ENCODE data around the gene DNA2. TPM values are rescaled to one million over a fixed set of nuclear protein-coding genes. Genes with fewer than 3 reads are reported as not detected.
"Not testable (repeated sequence)": the region's sequence is repeated elsewhere in the genome, so short reads cannot be mapped to it uniquely, and the experiment has no call there.

Gene DNA2
- polyA plus RNA-seq, 1 donor (not counting 4 experiments of a cell fraction or from before 2014, with no cell fraction given): 7.6 TPM

GRCh38 chr10:68470300-68470699, 1.5 kb downstream of the DNA2 start:
- no peaks in the 10 kb centered on the region for H3K9me1 ChIP-seq (ENCODE audit: control insufficient read depth, extremely low read depth, insufficient read depth, low read length)
- DNase-seq (ENCODE audit: low read depth, low spot score): no peak
- dilution Hi-C loops (cut with MboI; ENCODE audit: extremely low pct_ligation_motif_present, low sequenced_read_pairs): no loop called here
- H3K27ac ChIP-seq (ENCODE audit: control insufficient read depth, insufficient read depth, low read length): no peak overlapping the region
- peaks cover 0 to 7% of the 10 kb centered on the region in 2 experiments for H3K36me3 ChIP-seq (ENCODE audit: control insufficient read depth in 2 of 2, extremely low read depth in 1 of 2, insufficient read depth in 2 of 2, low read length in 2 of 2)
- H3K9me3 ChIP-seq (ENCODE audit: control insufficient read depth, low read depth, low read length): no peaks in the 10 kb centered on the region
- H4K20me1 ChIP-seq (ENCODE audit: control insufficient read depth, extremely low read depth, insufficient read depth, low read length): no peaks in the 10 kb centered on the region
- H3K9ac ChIP-seq (ENCODE audit: control insufficient read depth, extremely low read depth, insufficient read depth, low read length): no peak overlapping the region
- peak overlapping the region in 1 of 3 experiments; percentile 79 for H3K4me3 ChIP-seq (ENCODE audit: control insufficient read depth in 2 of 3, extremely low read depth in 1 of 3, insufficient read depth in 2 of 3, low read depth in 1 of 3, low read length in 3 of 3)
- peaks cover 16% of the 10 kb centered on the region for H3K79me2 ChIP-seq (ENCODE audit: control insufficient read depth, insufficient read depth, low read length)
- no peak overlapping the region for H2AFZ ChIP-seq (ENCODE audit: control insufficient read depth, low read length)
- H3K4me2 ChIP-seq (ENCODE audit: control insufficient read depth, extremely low read depth, insufficient read depth, low read depth, low read length): peak overlapping the region; percentile 94
- H3K4me1 ChIP-seq (ENCODE audit: control insufficient read depth, extremely low read depth, insufficient read depth, low read length): peaks cover 18% of the 10 kb centered on the region
- H3K27me3 ChIP-seq (ENCODE audit: control insufficient read depth, extremely low read depth, insufficient read depth, low read length): no peaks in the 10 kb centered on the region
- TF ChIP-seq, protein P1, sequence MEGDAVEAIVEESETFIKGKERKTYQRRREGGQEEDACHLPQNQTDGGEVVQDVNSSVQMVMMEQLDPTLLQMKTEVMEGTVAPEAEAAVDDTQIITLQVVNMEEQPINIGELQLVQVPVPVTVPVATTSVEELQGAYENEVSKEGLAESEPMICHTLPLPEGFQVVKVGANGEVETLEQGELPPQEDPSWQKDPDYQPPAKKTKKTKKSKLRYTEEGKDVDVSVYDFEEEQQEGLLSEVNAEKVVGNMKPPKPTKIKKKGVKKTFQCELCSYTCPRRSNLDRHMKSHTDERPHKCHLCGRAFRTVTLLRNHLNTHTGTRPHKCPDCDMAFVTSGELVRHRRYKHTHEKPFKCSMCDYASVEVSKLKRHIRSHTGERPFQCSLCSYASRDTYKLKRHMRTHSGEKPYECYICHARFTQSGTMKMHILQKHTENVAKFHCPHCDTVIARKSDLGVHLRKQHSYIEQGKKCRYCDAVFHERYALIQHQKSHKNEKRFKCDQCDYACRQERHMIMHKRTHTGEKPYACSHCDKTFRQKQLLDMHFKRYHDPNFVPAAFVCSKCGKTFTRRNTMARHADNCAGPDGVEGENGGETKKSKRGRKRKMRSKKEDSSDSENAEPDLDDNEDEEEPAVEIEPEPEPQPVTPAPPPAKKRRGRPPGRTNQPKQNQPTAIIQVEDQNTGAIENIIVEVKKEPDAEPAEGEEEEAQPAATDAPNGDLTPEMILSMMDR (optimal IDR thresholded peaks at IDR 0.05 in 1 of 3, IDR thresholded peaks at IDR 0.05 in 1 of 3, conservative IDR thresholded peaks at IDR 0.05 in 1 of 3; ENCODE audit: extremely low read depth in 1 of 3, insufficient read depth in 2 of 3, low read length in 3 of 3): no peak
- no peak for TF ChIP-seq EZH2 (IDR thresholded peaks at IDR 0.05; ENCODE audit: low read length)
- no peak for FAIRE-seq

- Histone ChIP-seq H3K27ac (ENCODE audit: control insufficient read depth, insufficient read depth, low read length) (no peak overlapping the region), H4K20me1 (ENCODE audit: control insufficient read depth, extremely low read depth, insufficient read depth, low read length) (no peaks in the 10 kb centered on the region), H3K27me3 (ENCODE audit: control insufficient read depth, extremely low read depth, insufficient read depth, low read length) (no peaks in the 10 kb centered on the region), H3K79me2 (ENCODE audit: control insufficient read depth, insufficient read depth, low read length) (peaks cover 16% of the 10 kb centered on the region), H2AFZ (ENCODE audit: control insufficient read depth, low read length) (no peak overlapping the region), H3K36me3 (ENCODE audit: control insufficient read depth in 2 of 2, extremely low read depth in 1 of 2, insufficient read depth in 2 of 2, low read length in 2 of 2) (peaks cover 0 to 9% of the 10 kb centered on the region in 2 experiments), H3K4me1 (ENCODE audit: control insufficient read depth, extremely low read depth, insufficient read depth, low read length) (peaks cover 18% of the 10 kb centered on the region), H3K4me3 (ENCODE audit: control insufficient read depth in 2 of 3, extremely low read depth in 1 of 3, insufficient read depth in 2 of 3, low read depth in 1 of 3, low read length in 3 of 3) (no peak overlapping the region), H3K9me1 (ENCODE audit: control insufficient read depth, extremely low read depth, insufficient read depth, low read length) (no peaks in the 10 kb centered on the region), H3K9me3 (ENCODE audit: control insufficient read depth, low read depth, low read length) (no peaks in the 10 kb centered on the region), H3K4me2 (ENCODE audit: control insufficient read depth, extremely low read depth, insufficient read depth, low read depth, low read length) (peak overlapping the region; percentile 94), H3K9ac (ENCODE audit: control insufficient read depth, extremely low read depth, insufficient read depth, low read length) (no peak overlapping the region)
- no peak for FAIRE-seq
- dilution Hi-C loops (cut with MboI; ENCODE audit: extremely low pct_ligation_motif_present, low sequenced_read_pairs): no loop called here
- no peak for TF ChIP-seq EZH2 (IDR thresholded peaks at IDR 0.05; ENCODE audit: low read length)
- TF ChIP-seq, protein P1 (optimal IDR thresholded peaks at IDR 0.05 in 1 of 3, IDR thresholded peaks at IDR 0.05 in 1 of 3, conservative IDR thresholded peaks at IDR 0.05 in 1 of 3; ENCODE audit: extremely low read depth in 1 of 3, insufficient read depth in 2 of 3, low read length in 3 of 3): no peak
- DNase-seq (ENCODE audit: low read depth, low spot score): no peak
Observed at GRCh38 chr10:68469838-68470237, 1.9 kb downstream of the DNA2 start.

- DNase-seq (ENCODE audit: low read depth, low spot score); FAIRE-seq; H3K4me2 ChIP-seq (ENCODE audit: control insufficient read depth, extremely low read depth, insufficient read depth, low read depth, low read length); H3K9me1 ChIP-seq (ENCODE audit: control insufficient read depth, extremely low read depth, insufficient read depth, low read length); H3K27me3 ChIP-seq (ENCODE audit: control insufficient read depth, extremely low read depth, insufficient read depth, low read length); H4K20me1 ChIP-seq (ENCODE audit: control insufficient read depth, extremely low read depth, insufficient read depth, low read length); H2AFZ ChIP-seq (ENCODE audit: control insufficient read depth, low read length); H3K27ac ChIP-seq (ENCODE audit: control insufficient read depth, insufficient read depth, low read length); H3K9me3 ChIP-seq (ENCODE audit: control insufficient read depth, low read depth, low read length); H3K4me1 ChIP-seq (ENCODE audit: control insufficient read depth, extremely low read depth, insufficient read depth, low read length); H3K9ac ChIP-seq (ENCODE audit: control insufficient read depth, extremely low read depth, insufficient read depth, low read length); H3K4me3 ChIP-seq (ENCODE audit: control insufficient read depth in 2 of 3, extremely low read depth in 1 of 3, insufficient read depth in 2 of 3, low read depth in 1 of 3, low read length in 3 of 3); H3K79me2 ChIP-seq (ENCODE audit: control insufficient read depth, insufficient read depth, low read length); dilution Hi-C loops (cut with MboI; ENCODE audit: extremely low pct_ligation_motif_present, low sequenced_read_pairs): not testable (repeated sequence)
- peaks cover 0 to 13% of the 10 kb centered on the region in 2 experiments for H3K36me3 ChIP-seq (ENCODE audit: control insufficient read depth in 2 of 2, extremely low read depth in 1 of 2, insufficient read depth in 2 of 2, low read length in 2 of 2)
Observed at GRCh38 chr10:68464729-68465128, 7.0 kb downstream of the DNA2 start.
